GM10847 (cell line): ENCODE measurements around the gene ARSB.

Experiments used
- POLR2A ChIP-seq: IDR thresholded peaks from 2 replicates; pipeline ENCODE4 v1.6.1; 2011; ENCODE audit not compliant: insufficient read length; ENCODE audit errors: extremely low read depth

The ARSB gene

DNA sequence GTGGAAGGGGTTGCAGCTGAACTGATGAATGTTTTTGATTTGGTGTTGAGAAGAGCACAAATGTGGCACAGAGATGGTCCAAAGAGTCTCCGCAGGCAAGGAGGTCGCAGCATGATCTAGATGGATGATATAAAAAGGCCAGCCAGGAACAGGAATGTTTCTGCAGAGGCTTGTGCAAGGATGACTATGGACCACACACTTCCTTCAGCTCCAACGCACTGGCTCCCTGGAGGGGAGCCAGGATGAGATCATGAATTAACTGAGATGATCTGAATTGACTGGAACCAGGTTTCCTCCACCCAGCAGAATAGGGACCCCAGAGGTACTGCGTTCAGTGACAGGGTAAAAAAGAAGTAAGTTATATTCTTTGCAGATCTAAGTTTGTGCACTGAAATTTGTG, 89.0 kb downstream of the ARSB start:
- no peak for TF ChIP-seq POLR2A

- no peak for TF ChIP-seq POLR2A
These were observed 89.5 kb downstream of the ARSB start for GRCh38 chr5:78895616-78896015.

DNA sequence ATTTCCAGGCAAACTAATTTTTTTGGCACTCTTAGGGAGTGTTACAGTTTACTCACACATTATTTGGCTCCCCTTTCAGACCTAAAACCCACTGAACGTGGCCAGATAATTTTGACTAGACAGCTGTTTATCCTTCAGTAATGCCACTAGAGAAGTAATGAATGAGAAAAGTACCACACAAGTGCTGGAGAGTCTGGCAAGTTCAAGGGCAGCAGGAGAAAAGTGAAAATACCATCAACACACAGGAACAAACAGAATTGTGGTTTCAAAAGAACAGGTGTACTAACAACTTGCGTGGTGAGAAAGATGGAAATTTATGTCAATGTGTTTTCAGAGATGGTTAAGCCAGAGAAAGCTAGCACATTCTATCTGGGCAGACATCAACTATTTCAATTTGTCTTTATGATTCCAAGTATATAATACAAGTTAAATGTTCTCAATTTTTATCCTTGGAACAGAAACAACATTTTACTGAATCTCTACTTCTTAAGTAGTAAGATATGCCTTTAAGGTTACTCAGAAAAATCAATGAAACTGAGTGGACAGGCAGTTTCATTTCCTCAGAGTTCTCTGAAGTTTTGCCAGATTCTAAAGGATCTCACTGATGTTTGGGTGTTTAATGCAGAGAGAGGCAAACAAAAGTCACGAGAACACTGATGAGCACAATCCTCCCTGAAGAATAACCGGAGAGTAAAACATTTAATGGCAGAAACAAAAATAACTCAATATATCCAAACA, 91.0 kb downstream of the ARSB start:
- no peak for TF ChIP-seq POLR2A

DNA sequence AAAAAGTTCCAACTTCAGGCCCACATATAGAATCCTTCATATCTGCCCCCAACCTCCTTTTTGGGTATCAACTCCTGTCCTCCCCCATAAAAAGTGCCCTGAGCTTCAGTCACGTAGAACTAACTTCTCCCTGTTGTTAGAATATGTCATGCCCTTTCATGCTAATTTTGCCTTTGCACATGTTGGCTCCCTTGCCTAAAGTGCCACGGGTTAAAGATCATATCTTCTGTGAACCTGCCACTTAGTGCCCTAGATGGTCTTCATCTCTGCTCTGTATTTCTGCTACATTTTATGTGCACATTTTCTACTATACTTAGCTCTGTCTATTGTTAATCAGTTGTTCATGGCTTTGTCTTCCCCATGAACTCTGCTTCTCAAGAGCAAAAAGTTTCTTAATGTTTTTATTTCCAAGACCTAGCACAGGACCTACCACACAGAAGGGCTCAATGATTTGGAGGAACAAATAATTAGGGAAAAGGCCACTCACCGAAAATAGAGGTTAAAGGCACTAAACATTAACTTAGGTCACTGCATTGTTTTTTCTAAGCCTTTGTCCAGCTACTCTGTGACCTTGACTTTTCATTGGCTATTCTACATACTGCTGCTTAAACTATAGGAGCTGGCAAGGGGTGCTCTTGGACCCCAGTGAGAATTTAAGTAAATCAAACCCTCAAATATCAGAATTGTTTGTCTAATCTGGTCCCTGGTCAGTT, 94.3 kb downstream of the ARSB start:
- TF ChIP-seq POLR2A, result no peak

GRCh38 chr5:78889369-78890140, 95.6 kb downstream of the ARSB start:
- no peak for TF ChIP-seq POLR2A

GRCh38 chr5:78888580-78889368, 96.3 kb downstream of the ARSB start:
- TF ChIP-seq POLR2A, result no peak

- TF ChIP-seq POLR2A, result no peak
These were observed 97.6 kb downstream of the ARSB start for GRCh38 chr5:78887384-78888118.

DNA sequence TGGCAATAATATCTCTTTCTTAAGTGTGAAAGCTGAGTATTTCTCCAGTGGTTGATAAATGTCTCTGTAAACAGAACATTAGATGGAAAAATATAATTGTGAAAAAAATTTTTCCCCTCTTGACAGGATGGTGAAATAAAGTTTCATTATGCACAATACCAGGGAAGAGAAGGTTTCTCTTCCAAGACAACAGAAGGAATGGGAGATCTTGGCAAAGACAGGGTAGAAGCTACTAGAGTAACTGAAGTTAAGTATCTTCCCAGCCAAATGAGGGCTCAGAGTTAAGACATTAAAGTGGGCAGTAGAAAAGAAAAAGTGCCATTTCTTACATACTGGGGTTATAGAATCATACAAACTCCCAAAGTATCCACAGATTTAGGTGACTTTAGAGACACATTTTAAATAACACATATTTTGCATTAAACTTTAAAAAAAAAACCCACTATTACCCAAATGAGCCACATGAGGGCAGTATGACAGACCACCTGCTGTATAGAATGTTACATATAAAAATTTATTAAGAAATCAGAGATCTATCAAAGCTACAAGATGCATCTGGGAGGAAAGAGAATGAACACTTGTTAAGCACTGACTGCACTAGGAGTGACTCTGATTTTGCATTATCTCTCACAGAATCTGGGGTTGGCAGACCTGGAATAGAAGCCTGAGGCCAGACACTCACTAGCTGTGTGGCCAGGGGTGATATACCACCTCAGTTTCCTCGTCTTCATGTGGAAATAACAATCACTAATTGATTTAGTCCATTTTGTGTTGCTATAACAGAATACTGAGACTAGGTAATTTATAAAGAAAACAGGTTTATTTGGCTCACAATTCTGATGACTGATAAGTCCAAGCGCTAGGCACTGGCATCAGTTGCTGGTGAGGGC, 98.5 kb downstream of the ARSB start:
- TF ChIP-seq POLR2A, result no peak

DNA sequence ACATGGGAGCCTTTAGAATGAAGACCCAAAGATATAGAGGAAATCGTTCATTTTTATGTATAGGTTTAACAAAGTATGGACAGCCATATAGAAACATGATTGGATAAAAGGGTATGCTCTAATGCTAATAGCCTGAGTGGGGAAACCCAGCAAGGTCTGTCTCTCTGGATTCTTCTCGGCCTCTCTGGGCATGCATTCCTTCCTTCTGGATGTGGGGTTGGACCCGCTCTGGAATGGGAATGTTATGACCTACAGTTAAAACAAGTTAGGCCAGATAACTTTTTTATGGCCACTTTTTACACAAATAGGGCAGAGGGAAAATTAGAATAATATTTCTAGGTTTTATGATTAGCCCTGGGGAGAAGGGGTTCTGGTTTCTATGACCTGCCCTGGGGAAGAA, 103.2 kb downstream of the ARSB start:
- no peak for TF ChIP-seq POLR2A

- no peak for TF ChIP-seq POLR2A
These were observed 105.6 kb downstream of the ARSB start for GRCh38 chr5:78879516-78879915.

- TF ChIP-seq POLR2A, result no peak
These were observed 126.7 kb downstream of the ARSB start for GRCh38 chr5:78858364-78858763.

DNA sequence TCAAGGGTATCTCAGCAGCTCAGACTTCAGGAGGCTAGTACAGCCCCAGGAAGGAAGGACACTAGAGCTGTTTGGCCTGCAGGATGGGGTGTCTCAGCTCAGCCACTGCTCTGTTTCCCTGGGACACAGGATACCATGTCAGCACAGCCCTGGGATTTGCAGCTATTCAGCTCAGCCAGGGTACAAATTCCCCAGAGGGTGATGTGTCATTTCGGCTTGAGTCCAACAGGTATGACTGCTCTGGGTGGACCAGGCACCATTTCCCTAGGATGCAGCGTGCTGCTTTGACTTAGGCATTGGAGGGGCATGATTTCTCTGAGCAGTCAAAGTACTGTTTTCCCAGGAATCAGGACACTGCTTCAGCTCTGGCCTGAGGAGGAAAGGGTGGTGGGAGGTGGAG, 130.1 kb downstream of the ARSB start:
- TF ChIP-seq POLR2A, result no peak

- TF ChIP-seq POLR2A, result no peak
These were observed 139.6 kb downstream of the ARSB start for GRCh38 chr5:78845470-78845869.

DNA sequence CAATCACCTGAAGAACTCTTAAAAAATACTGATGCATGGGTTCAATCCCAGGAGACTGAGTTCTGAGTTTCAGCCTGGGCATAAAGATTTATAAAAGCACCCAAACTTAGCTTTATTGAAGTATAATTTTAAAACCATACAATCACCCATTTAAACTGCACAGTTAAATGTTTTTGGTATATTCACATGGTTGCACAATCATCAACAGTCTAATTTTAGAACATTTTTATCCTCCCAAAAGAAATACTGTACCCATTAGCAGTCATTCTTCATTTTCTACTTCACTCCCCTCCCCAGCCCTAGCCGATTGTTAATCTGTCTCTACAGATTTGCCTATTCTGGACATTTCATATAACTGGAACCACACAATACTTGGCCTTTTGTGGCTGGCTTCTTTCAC, 141.7 kb downstream of the ARSB start:
- no peak for TF ChIP-seq POLR2A

DNA sequence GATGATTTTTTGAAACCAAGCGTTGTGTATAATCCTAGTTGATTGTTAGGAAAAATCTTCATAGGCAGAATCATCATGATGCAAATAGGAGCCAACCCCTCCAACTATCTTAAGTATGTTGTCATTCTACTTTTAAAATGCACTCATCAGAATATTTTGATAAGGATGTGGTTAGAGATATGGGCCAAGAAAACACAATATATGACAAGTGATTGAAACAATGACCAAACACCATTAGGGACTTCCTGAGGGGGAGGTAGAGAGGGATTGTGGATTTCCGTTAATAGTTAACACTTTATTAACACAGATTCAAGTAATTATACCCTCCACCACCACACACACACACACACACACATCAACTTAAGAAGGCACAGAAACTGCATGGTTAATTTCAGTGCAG, 143.3 kb downstream of the ARSB start:
- no peak for TF ChIP-seq POLR2A
